ENCODE measurements around the gene FOXL1. TPM values are rescaled to one million over a fixed set of nuclear protein-coding genes. Genes with fewer than 3 reads are reported as not detected.

FOXL1 gene
- total RNA-seq, 1 experiment from 2014 or later, result 7.5 TPM

Other genes with a start within 250 kb of the FOXL1 start
- 2.4 TPM for gene FOXF1, start 68.0 kb upstream of the FOXL1 start, total RNA-seq (2021; ENCODE audit: unreplicated experiment)
- gene MTHFSD, start 23.3 kb upstream of the FOXL1 start, total RNA-seq (2021; ENCODE audit: unreplicated experiment), result 33.1 TPM
- gene FOXC2, start 11.7 kb upstream of the FOXL1 start, total RNA-seq (2021; ENCODE audit: unreplicated experiment), result 0.22 TPM

Data from HCT116 (cell line).